ENCODE results near the gene PSAP.
"Not testable (repeated sequence)": the region's sequence is repeated elsewhere in the genome, so short reads cannot be mapped to it uniquely, and the experiment has no call there.

PSAP gene

DNA sequence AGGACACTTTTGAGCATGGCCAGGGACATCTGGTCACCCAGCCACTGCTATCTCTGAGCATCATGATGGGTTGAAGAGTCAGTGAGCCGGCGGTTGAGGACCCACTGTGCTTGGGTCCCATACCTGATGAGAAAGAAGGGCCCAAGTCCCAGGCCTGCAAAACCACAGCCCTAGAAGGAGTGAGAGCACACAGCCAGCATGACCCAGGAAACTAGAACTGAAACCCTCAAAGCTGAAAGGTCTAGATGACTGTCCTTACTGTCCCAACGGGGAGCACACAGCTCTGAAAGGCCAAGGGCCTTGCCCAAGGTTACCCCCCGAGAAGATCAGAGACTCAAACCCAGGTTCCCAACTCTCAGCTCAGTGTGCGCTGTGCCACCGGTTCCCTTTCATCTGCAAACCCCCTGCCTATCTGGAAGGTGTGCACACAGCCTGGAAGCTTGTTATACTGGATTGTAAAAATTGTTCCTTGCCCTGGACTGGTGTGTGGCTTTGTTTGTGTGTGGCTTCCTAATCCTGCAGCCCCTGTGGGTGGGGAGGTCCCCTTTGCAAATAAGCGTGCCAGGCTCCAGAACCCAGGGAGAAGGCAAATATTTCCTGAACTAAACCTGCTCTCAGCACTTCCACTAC lies 22.6 kb upstream of the PSAP start:
- no peak for DNase-seq (ENCODE audit: low read depth)

DNA sequence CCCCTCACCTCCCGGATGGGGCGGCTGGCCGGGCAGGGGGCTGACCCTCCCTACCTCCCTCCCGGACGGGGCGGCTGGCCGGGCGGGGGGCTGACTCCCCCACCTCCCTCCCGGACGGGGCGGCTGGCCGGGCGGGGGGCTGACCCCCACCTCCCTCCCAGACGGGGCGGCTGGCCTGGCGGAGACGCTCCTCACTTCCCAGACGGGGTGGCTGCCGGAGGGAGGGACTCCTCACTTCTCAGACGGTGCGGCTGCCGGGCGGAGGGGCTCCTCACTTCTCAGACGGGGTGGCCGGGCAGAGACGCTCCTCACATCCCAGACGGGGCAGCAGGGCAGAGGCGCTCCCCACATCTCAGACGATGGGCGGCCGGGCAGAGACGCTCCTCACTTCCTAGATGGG lies 18.6 kb upstream of the PSAP start:
- not testable (repeated sequence) for DNase-seq (ENCODE audit: low read depth)

DNA sequence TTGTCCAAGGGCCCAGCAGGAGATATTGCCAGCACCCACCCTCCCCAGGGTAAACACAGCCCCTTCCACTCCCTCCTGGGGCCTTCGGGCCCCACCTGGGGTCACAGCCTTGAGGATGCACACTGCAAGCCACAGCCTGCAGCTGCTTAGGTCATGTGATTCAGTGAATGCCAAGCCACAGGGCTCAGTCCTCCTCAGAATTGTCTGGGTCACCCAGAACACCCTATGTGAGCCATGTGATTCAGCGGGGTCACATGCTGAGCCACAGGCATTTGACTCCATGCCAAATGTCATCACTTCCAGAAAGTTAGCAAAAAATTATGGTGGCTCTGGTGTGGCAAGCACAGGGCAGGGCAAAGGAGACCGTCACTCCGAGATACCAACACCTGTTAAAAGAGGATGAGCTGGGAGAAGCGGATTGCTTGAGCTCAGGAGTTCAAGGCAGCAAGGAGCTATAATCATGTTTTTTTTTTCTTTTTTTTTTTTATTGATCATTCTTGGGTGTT lies 17.2 kb upstream of the PSAP start:
- DNase-seq (ENCODE audit: low read depth), result no peak

DNA sequence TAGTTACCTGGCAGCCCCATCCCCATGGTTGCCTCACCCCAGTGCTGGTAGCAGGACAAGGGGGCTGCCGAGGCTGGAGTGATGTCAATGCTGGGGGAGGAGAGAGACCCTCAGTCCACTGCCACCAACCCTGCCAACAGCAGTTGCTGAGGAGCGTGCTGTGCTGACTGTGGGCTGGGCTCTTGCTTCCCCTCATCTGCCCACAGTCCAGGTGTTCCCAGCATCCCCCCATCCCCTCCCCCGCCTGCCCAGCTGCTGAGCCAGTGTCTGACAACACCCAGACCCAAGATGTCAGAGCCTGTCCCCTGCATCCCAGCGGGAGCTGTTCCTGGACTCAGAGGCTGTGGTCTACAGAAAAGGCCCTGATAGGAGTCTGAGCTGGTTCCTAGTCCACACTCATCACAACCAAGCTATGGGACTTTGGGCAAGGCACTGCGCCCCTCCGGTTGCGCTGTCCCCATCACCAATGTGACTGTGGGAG lies 14.6 kb upstream of the PSAP start:
- no peak for DNase-seq (ENCODE audit: low read depth)

DNA sequence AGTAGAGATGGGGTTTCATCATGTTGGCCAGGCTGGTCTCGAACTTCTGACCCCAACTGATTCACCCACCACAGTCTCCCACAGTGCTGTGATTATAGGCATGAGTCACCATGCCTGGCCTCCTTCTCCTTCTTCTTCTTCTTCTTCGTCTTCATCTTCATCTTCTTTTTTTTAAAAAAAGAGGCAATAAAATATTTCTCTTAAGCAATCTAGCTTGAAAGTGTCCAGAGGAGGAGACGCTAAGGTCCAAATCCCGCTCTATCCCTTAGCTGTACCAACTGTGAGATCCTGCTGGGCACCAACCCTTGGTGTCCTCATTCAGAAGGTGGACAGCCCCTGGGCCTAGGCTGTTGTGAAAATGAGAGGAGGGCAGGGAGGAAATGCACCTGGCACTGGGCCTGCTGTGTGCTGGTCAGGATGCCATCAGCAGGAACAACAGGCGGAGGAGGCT lies 13.9 kb upstream of the PSAP start:
- no peak for DNase-seq (ENCODE audit: low read depth)

DNA sequence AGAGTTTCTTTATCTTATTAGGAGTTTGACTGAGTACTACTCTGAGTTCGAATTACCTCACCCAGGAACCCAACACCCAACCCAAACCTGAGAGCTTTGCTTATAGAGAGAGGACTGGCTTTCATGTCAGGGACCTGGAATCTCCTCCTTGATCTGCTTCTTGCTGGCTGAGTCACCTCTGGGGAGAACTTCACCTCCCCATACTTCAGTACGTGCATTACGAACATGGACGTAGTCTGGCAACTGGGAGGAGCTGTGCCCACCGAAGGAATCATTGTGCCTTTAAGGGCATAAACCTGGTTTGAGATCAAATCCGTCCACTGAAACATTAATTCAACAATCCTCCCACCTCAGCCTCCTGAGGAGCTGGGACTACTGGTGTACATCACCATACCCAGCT lies 12.2 kb upstream of the PSAP start:
- no peak for DNase-seq (ENCODE audit: low read depth)

DNA sequence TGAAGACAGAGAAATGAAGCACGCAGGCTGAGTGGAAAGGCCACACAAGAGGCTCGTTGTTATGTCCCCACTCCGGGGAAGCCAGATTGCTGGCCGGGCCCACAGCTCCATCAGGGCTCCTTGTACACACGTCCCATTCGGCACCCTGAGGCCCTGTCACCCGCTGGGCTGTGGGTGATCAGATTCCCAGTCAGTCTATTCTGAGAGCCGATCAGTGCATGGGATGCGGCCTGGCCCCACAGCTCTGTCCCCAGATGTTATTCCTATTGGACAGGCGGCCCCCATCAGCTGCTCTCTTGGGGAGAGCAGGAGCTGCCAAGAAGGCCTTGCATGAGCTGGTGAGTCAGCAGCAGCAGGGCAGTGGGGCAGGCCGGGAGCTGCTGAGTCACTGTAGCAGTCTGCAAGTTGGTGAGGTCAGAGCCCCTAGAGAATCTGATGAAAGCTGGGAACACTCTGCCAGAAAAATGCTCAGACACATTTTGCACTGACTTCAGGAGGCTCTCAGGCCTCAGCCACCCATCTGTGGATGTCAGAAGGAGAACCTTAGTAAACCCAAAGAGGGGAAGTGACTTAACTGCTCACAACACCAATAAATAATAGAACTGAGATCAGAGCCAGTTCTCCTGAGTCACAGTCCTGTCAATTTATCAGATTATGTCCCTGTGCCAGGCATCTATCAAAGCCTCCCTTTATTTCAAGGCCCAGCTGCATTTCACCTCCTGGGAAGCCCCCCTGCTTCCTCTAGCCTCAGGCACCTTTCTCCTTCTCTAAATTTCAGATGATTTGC lies 9.4 kb upstream of the PSAP start:
- peak; percentile 39 for DNase-seq (ENCODE audit: low read depth)

DNA sequence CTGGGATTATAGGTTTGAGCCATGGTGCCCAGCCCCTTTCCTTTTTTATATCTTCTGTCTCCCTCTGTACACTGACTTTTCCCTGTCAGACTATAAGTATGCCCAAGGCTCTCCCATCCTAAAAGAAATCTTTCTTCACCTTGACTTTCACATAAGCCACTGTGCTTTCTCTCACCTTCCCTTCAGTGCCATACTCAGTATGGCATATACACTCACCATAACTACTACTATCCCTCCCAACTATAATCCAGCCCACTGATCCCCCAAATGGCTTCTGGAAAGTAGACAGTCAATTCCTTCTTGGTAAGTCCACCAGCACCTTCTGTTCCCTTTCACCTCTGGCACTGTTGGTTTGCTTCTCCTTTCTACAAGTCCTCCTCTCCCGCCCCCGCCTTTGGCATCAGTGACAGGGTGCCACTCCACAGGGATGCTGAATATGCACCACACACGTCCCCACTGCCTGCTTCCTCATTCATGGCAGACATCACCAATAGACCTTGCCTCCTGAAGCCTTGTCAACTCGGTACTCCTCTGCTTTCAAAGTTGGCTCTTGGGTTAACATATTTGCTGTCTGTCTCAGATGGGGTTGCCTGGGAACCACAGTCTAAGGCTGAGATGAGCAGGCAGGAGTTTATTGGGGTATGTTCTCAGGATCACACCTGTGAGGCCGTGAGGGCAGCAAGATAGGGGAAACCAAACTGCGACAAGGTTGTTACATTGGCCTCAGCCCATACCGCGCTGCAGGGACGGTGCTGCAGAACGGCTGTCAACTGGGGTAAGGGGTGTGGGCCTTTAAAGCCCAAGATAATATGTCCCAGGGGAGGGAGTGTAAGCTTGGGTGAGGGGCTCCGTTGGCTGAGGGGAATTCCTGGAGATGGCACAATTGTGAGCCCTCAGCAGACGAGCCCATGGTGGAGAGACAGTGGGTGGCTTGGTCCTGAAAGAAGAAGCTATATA lies 7.2 kb upstream of the PSAP start:
- no peak for DNase-seq (ENCODE audit: low read depth)

DNA sequence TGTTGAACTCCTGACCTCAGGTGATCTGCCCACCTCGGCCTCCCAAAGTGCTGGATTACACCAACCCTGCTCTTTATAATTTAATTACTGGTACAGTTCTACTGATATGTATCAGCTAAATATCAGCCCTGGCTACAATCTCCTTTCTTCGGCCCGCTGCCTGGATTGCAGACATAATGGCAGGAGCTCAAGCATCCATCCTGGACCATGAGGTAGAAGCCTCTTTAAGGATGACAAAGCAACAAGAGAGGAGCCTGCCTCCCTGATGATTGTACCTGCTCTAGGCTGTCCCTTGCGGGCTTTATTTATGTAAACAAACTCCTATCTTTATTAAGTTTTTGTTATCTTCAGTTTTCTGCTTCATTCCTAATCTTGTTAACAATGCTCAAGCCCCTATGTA lies 5.6 kb upstream of the PSAP start:
- DNase-seq (ENCODE audit: low read depth), result no peak

DNA sequence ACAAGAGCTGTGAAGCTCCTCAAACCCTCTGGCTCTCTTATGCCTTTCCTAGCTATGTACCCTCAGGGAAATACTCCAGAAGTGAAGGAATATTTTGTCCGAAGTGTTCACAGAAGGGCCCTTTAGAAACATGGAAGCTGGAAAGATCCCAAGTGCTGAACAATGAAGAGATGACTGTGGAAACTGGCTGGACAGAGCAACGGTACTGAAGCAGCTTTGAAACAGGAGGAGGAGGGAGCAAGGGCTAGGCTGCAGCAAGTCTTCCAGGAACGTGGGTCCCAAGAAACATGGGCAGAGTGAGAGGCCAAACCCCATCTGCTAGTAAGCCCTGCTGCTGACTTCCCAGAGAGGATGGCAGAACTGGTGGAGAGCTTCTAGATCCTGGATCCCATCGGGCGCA lies 3.0 kb upstream of the PSAP start:
- no peak for DNase-seq (ENCODE audit: low read depth)

DNA sequence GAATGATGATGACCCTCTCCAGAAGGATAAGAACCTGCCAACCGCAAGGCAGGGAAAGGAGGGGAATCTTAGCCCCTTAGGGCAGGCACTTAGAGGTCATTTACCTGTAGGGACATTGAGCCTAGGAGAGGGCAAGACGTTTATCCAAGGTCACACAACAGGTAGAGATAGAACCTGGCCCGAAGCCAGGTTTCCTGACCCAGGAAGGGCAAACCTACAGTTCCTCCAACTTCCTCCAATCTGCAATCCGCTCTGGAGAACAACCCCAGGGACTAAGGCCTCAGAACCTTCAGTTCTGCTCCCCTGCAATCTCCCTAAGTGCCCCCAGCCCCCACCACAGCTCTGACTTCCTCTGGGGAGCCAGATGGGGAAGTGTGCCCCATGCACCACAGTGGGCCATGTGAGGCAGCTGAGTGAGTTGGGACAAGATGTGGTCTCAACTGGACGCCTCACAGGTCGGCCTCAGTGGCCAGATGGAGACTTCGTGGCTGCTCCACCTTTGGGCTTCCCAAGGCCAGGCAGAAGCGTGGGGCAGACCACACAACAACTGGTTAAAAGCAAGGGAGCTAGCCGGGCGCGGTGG lies 1.4 kb upstream of the PSAP start:
- DNase-seq (ENCODE audit: low read depth), result no peak

DNA sequence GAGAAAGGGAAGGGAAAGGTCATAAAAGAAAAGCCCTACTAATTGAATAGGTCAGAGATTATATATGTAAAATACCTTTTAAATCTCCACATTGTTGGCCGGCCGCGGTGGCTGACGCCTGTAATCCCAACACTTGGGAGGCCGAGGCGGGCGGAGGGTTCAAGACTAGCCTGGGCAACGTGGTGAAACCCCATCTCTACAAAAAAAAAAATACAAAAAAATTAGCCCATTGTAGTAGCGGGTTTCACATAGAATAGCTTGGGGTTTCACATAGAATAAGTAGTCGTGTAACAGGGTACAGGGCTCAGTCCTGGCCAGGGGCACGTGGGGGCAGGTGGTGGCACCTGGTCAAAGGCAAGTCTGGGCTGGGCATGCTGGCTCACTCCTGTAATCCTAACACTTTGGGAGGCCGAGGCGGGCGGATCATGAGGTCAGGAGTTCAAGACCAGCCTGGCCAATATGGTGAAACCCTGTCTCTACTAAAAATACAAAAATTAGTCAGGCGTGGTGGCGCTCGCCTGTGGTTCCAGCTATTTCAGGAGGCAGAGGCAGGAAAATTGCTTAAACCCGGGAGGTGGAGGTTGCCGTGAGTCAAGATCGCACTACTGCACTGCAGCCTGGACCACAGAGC lies 529 bp upstream of the PSAP start:
- DNase-seq (ENCODE audit: low read depth), result not testable (repeated sequence)

DNA sequence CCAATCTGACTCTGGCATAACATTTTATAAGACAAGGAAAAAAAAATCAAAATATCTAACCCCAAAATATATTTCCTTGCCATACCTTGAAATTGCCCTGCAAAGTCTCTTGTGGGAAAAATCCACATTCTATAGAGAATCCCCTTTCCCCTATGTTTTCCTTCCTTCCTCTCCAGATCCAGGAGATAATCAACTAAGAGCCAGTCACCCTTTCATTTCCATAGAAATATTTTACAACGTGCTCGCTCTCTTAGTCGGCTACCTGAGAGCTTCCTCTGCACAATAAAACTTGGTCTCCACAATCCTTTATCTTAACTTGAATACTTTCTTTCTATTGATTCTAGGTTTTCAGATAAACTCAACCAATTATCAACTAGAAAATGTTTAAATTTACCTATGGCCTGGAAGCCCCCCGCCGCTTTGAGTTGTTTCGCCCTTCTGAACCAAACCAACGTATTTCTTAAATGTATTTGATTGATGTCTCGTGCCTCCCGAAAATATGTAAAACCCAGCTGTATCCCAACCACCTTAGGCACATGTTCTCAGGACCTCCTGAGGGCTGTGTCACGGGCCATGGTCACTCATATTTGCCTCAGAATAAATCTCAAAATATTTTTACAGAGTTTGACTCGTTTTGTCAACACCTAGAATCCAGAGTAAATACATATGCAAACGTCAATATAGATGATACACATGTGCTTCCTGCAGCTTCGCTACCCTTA lies 869 bp downstream of the PSAP start:
- no peak for DNase-seq (ENCODE audit: low read depth)

DNA sequence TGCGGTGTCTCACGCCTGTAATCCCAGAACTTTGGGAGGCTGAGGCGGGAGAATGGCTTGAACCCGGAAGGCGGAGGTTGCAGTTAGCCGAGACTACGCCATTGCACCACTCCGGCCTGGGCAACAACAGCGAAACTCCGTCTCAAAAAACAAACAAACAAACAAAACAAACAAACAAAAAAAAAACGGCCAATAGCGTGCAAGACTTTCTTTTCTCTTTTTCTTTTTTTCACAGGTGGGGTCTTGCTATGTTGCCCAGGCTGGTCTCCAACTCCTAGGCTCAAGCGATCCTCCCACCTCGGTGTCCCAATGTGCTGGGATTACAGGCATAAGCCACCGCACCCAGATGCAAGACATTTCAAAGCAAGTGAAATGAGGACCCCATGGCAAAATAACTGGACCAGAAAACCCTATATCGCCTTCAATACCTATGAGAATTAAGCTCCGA lies 1.6 kb downstream of the PSAP start:
- DNase-seq (ENCODE audit: low read depth), result no peak

DNA sequence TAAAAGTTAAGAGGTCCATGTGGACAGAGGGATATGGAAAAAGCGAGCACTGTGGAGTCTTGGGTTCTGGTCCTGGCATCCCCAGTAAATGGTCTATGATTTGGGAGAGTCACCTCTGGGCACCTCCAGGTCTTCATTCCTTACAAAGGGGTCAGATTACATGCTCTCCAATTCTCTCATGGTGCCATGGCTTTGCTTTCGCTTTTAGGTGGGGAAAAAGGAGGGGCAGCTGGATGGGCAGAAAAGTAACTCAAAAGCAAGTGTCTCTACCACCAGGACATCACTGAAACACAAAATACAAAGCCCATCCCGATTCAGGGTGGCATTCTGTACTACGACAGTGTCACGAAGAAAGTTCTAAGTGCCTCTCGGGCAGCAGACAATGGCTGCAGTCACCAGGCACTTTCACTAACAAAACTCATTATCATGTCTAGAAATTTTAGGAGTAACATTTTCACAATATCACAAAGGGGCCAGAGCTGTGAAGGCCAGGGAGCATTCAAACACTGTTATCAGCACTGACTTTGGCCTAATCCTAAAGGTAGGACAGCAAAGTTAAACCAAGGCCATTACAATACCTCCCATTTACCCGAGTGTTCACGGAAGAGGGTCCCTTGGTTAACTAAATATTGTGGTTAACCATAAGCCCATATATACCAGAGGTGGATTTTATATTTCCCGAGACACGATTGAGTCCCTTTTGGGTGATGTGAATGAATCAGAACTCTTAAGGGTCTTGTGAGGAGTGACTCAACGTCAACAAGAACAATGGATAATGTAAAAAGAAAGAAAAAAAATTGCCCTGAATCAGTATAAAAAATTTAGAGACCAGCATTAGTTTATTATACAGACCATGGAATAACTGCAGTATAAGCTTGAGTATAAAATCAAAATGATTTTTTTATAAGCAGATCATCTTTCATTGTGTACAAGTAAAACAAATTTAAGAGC lies 2.5 kb downstream of the PSAP start:
- no peak for DNase-seq (ENCODE audit: low read depth)

DNA sequence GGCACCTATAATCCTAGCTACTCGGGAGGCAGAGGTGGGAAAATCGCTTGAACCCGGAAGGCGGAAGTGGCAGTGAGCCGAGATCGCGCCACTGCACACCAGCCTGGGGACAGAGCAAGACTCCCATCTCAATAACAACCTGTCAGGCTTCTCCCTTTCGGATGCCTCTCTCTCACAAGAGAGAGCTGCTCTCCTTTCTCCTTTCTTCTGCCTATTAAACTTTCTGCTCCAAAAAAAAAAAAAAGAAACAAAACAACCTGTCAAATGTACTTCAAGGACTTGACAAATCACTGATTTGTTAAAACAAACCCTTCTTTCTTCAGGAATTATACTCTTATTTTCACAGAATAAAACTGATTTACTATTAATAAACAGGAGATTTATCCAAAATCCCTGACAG lies 3.6 kb downstream of the PSAP start:
- DNase-seq (ENCODE audit: low read depth), result no peak

DNA sequence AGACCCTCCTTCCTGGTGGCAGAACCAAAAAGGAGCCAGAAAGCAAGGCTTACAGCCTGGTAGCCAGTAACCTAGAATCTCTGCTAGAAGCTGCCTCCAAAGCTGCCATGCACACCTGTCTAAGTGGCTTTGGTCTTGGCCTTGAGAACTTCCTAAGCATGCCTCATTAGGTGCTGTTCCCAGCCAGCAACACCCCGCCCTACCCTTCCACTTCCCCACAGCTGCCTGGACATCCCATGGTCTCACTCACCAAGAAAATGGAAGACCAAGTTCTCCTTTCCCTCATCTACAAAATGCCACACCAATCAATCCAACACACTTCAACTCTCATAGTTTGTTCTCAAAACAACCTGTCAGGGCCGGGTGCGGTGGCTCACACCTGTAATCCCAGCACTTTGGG lies 4.2 kb downstream of the PSAP start:
- no peak for DNase-seq (ENCODE audit: low read depth)

DNA sequence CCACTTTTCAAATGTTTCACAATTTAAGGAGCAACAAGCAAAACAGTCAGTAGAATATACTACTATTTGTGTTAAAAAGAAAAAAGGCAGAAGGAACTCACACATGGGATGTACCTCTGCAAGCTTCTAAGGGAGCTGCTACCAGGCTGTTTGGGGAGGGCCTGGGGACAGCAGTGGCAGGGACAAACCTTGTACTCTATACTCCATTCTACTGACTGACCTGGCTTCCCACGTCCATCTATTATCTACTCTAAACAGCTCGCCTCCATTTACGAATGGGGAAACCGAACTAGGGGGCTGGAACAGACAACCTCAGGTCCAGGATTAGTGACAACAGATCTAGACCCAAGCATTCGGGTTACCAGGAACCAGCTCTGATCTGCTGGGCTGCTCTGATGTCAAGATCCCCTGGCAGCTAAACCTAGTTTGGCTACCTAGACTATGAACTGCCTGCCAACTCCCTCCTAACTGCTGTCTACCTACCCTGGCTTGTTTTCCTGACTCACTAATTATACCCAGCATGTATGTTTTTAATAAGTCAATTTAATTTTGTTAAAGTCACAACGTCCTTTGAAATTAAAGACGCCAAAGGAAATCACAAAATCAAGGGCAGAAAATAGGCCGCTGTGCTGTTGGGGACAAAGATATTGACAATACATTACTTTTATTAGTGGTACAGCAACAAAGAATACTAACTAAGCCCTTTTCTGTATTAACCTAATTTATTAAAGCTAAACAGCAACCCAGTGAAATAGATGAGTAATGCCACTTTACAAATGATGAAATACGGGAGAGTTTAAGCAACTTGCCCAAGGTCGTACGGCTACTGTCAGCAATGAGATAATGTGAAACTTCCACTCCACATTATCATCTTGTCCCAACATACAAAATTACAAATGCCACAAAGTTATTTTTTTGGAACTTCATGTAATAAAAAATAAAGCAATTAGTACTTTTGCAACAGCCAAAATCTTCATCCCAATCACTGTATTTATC lies 5.3 kb downstream of the PSAP start:
- no peak for DNase-seq (ENCODE audit: low read depth)

Data from activated T-cell treated with anti-CD3 and anti-CD28 coated beads for 48 hours (primary cell).